Measurements from ENCODE around the gene ITGB5. TPM values are rescaled to one million over a fixed set of nuclear protein-coding genes. Genes with fewer than 3 reads are reported as not detected.
"Not testable (repeated sequence)": the region's sequence is repeated elsewhere in the genome, so short reads cannot be mapped to it uniquely, and the experiment has no call there.

ITGB5 gene
- total RNA-seq, 1 donor, result 10.4 TPM

- Histone ChIP-seq H3K27me3 (ENCODE audit: insufficient read depth, low read length) (peaks cover 7% of the 10 kb centered on the region), H3K9me3 (ENCODE audit: low read depth, low read length) (no peaks in the 10 kb centered on the region), H3K4me3 (ENCODE audit: low read length) (no peak overlapping the region)
These were observed 46.8 kb downstream of the ITGB5 start for GRCh38 chr3:124840331-124840730.

GRCh38 chr3:124839896-124840295, 47.3 kb downstream of the ITGB5 start:
- peaks cover 7% of the 10 kb centered on the region for H3K27me3 ChIP-seq (ENCODE audit: insufficient read depth, low read length)
- H3K9me3 ChIP-seq (ENCODE audit: low read depth, low read length), result no peaks in the 10 kb centered on the region
- H3K4me3 ChIP-seq (ENCODE audit: low read length), result no peak overlapping the region
- peaks cover 10% of the 10 kb centered on the region for H3K4me1 ChIP-seq (ENCODE audit: insufficient read depth, low read length)

More at GRCh38 chr3:124840331-124840730, 46.8 kb downstream of the ITGB5 start:
- H3K4me1 ChIP-seq (ENCODE audit: insufficient read depth, low read length), result peaks cover 6% of the 10 kb centered on the region

- peaks cover 7% of the 10 kb centered on the region for H3K27me3 ChIP-seq (ENCODE audit: insufficient read depth, low read length)
- H3K4me1 ChIP-seq (ENCODE audit: insufficient read depth, low read length), result peaks cover 13% of the 10 kb centered on the region
- no peaks in the 10 kb centered on the region for H3K9me3 ChIP-seq (ENCODE audit: low read depth, low read length)
- H3K4me3 ChIP-seq (ENCODE audit: low read length), result no peak overlapping the region
These were observed 48.2 kb downstream of the ITGB5 start for GRCh38 chr3:124838963-124839362.

- Histone ChIP-seq H3K27me3 (ENCODE audit: insufficient read depth, low read length) (peaks cover 7% of the 10 kb centered on the region), H3K4me3 (ENCODE audit: low read length) (no peak overlapping the region), H3K4me1 (ENCODE audit: insufficient read depth, low read length) (peaks cover 13% of the 10 kb centered on the region), H3K9me3 (ENCODE audit: low read depth, low read length) (no peaks in the 10 kb centered on the region)
These were observed 49.4 kb downstream of the ITGB5 start for GRCh38 chr3:124837730-124838186.

- Histone ChIP-seq H3K4me1 (ENCODE audit: insufficient read depth, low read length) (peaks cover 13% of the 10 kb centered on the region), H3K4me3 (ENCODE audit: low read length) (no peak overlapping the region), H3K27me3 (ENCODE audit: insufficient read depth, low read length) (peaks cover 7% of the 10 kb centered on the region), H3K9me3 (ENCODE audit: low read depth, low read length) (no peaks in the 10 kb centered on the region)
These were observed 50.1 kb downstream of the ITGB5 start for GRCh38 chr3:124837065-124837464.

GRCh38 chr3:124836448-124836847, 50.7 kb downstream of the ITGB5 start:
- Histone ChIP-seq H3K27me3 (ENCODE audit: insufficient read depth, low read length) (peaks cover 7% of the 10 kb centered on the region), H3K4me1 (ENCODE audit: insufficient read depth, low read length) (peaks cover 13% of the 10 kb centered on the region), H3K9me3 (ENCODE audit: low read depth, low read length) (no peaks in the 10 kb centered on the region), H3K4me3 (ENCODE audit: low read length) (no peak overlapping the region)

GRCh38 chr3:124834723-124835718, 52.1 kb downstream of the ITGB5 start:
- peaks cover 20% of the 10 kb centered on the region for H3K4me1 ChIP-seq (ENCODE audit: insufficient read depth, low read length)
- no peaks in the 10 kb centered on the region for H3K9me3 ChIP-seq (ENCODE audit: low read depth, low read length)
- peaks cover 7% of the 10 kb centered on the region for H3K27me3 ChIP-seq (ENCODE audit: insufficient read depth, low read length)
- no peak overlapping the region for H3K4me3 ChIP-seq (ENCODE audit: low read length)

GRCh38 chr3:124833710-124834332, 53.3 kb downstream of the ITGB5 start:
- H3K4me1 ChIP-seq (ENCODE audit: insufficient read depth, low read length), result peaks cover 29% of the 10 kb centered on the region
- H3K4me3 ChIP-seq (ENCODE audit: low read length), result no peak overlapping the region
- peaks cover 7% of the 10 kb centered on the region for H3K27me3 ChIP-seq (ENCODE audit: insufficient read depth, low read length)
- H3K9me3 ChIP-seq (ENCODE audit: low read depth, low read length), result no peaks in the 10 kb centered on the region

- peaks cover 29% of the 10 kb centered on the region for H3K4me1 ChIP-seq (ENCODE audit: insufficient read depth, low read length)
- H3K9me3 ChIP-seq (ENCODE audit: low read depth, low read length), result no peaks in the 10 kb centered on the region
- H3K4me3 ChIP-seq (ENCODE audit: low read length), result no peak overlapping the region
- peaks cover 7% of the 10 kb centered on the region for H3K27me3 ChIP-seq (ENCODE audit: insufficient read depth, low read length)
These were observed 54.1 kb downstream of the ITGB5 start for GRCh38 chr3:124832782-124833709.

GRCh38 chr3:124831628-124832199, 55.5 kb downstream of the ITGB5 start:
- H3K27me3 ChIP-seq (ENCODE audit: insufficient read depth, low read length), result peaks cover 4% of the 10 kb centered on the region
- H3K9me3 ChIP-seq (ENCODE audit: low read depth, low read length), result no peaks in the 10 kb centered on the region
- no peak overlapping the region for H3K4me3 ChIP-seq (ENCODE audit: low read length)
- H3K4me1 ChIP-seq (ENCODE audit: insufficient read depth, low read length), result peaks cover 29% of the 10 kb centered on the region

GRCh38 chr3:124829819-124830554, 57.2 kb downstream of the ITGB5 start:
- no peak overlapping the region for H3K4me3 ChIP-seq (ENCODE audit: low read length)
- H3K9me3 ChIP-seq (ENCODE audit: low read depth, low read length), result no peaks in the 10 kb centered on the region
- H3K4me1 ChIP-seq (ENCODE audit: insufficient read depth, low read length), result peaks cover 20% of the 10 kb centered on the region
- H3K27me3 ChIP-seq (ENCODE audit: insufficient read depth, low read length), result no peaks in the 10 kb centered on the region

GRCh38 chr3:124829178-124829818, 57.9 kb downstream of the ITGB5 start:
- Histone ChIP-seq H3K4me3 (ENCODE audit: low read length) (no peak overlapping the region), H3K4me1 (ENCODE audit: insufficient read depth, low read length) (peaks cover 16% of the 10 kb centered on the region), H3K27me3 (ENCODE audit: insufficient read depth, low read length) (no peaks in the 10 kb centered on the region), H3K9me3 (ENCODE audit: low read depth, low read length) (no peaks in the 10 kb centered on the region)

GRCh38 chr3:124827476-124828206, 59.5 kb downstream of the ITGB5 start:
- not testable (repeated sequence) for H3K27me3 ChIP-seq (ENCODE audit: insufficient read depth, low read length); H3K4me3 ChIP-seq (ENCODE audit: low read length); H3K9me3 ChIP-seq (ENCODE audit: low read depth, low read length)
- H3K4me1 ChIP-seq (ENCODE audit: insufficient read depth, low read length), result peaks cover 16% of the 10 kb centered on the region
